Chondrocyte (in vitro differentiated cells): ENCODE data around the gene NRSN2. TPM values are rescaled to one million over a fixed set of nuclear protein-coding genes. Genes with fewer than 3 reads are reported as not detected.
"Not testable (repeated sequence)": the region's sequence is repeated elsewhere in the genome, so short reads cannot be mapped to it uniquely, and the experiment has no call there.

Experiments
- DNase-seq: peaks from one replicate; pipeline ENCODE4 v3.0.0; 2021; ENCODE audit warnings: mixed read lengths, low spot score
- H3K27ac Mint-ChIP-seq: one replicate; pipeline ENCODE4 v1.8.0; 2021; ENCODE audit warnings: mild to moderate bottlenecking, moderate library complexity, mixed read lengths; ENCODE audit not compliant: unreplicated experiment
- H3K27me3 Mint-ChIP-seq: 2 replicates; pipeline ENCODE4 v1.8.0; 2021; ENCODE audit warnings: low read depth, mixed read lengths
- H3K36me3 Mint-ChIP-seq: 2 replicates; pipeline ENCODE4 v1.8.0; 2021; ENCODE audit warnings: low read depth, mixed read lengths
- H3K4me1 Mint-ChIP-seq: 2 replicates; pipeline ENCODE4 v1.8.0; 2021; ENCODE audit warnings: low read depth, mild to moderate bottlenecking, mixed read lengths
- H3K4me3 Mint-ChIP-seq: one replicate; pipeline ENCODE4 v1.8.0; 2021; ENCODE audit warnings: mild to moderate bottlenecking, moderate library complexity, mixed read lengths; ENCODE audit not compliant: unreplicated experiment
- H3K9me3 Mint-ChIP-seq: 2 replicates; pipeline ENCODE4 v1.8.0; 2021; ENCODE audit warnings: low read depth, mixed read lengths
- total RNA-seq: library from RNA; stranded (reverse); gene quantifications from 3 replicates; pipeline ENCODE4 v1.2.1, GENCODE V29; 2021
- TF ChIP-seq, protein P1 (sequence below): fragments of 200-600 bp; sonication (generic); IDR thresholded peaks from 2 replicates; pipeline ENCODE4 v1.5.0; 2021; ENCODE audit warnings: antibody characterized with exemption, mild to moderate bottlenecking, moderate library complexity

NRSN2 gene
- total RNA-seq, 1 donor from 2014 or later = 77.1 TPM

DNA sequence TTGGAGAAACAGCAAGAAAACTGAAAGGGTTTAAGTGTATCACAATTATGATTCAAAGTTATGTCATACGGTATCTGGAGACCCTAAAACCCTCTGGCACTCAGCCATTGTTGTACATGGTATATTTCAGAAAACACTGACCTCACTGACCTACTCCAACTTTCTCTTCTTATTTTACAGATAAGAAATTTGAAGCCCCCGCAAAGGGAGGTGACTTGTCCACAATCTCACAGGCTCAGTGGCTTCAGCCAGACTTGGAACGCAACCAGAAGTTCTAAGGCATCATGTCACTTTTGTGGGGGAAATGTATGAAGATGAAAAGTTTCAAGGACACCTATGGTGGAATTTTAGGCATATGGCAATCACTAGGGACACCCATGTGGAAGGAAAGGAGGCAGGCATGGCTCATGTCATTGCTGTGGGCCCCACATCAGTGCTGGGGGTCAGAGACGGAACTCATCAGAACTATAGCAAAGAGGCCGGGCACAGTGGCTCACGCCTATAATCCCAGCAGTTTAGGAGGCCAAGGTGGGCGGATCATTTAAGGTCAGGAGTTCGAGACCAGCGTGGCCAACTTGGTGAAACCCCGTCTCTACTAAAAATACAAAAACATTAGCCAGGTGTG lies 28.5 kb downstream of the NRSN2 start:
- Mint-ChIP-seq H3K36me3 (no peaks in the 10 kb centered on the region), H3K4me1 (peaks cover 32% of the 10 kb centered on the region), H3K9me3 (no peaks in the 10 kb centered on the region), H3K4me3 (no peak overlapping the region), H3K27ac (peak overlapping the region; percentile 20), H3K27me3 (no peaks in the 10 kb centered on the region)
- DNase-seq = no peak
- TF ChIP-seq, protein P1, sequence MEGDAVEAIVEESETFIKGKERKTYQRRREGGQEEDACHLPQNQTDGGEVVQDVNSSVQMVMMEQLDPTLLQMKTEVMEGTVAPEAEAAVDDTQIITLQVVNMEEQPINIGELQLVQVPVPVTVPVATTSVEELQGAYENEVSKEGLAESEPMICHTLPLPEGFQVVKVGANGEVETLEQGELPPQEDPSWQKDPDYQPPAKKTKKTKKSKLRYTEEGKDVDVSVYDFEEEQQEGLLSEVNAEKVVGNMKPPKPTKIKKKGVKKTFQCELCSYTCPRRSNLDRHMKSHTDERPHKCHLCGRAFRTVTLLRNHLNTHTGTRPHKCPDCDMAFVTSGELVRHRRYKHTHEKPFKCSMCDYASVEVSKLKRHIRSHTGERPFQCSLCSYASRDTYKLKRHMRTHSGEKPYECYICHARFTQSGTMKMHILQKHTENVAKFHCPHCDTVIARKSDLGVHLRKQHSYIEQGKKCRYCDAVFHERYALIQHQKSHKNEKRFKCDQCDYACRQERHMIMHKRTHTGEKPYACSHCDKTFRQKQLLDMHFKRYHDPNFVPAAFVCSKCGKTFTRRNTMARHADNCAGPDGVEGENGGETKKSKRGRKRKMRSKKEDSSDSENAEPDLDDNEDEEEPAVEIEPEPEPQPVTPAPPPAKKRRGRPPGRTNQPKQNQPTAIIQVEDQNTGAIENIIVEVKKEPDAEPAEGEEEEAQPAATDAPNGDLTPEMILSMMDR = no peak

DNA sequence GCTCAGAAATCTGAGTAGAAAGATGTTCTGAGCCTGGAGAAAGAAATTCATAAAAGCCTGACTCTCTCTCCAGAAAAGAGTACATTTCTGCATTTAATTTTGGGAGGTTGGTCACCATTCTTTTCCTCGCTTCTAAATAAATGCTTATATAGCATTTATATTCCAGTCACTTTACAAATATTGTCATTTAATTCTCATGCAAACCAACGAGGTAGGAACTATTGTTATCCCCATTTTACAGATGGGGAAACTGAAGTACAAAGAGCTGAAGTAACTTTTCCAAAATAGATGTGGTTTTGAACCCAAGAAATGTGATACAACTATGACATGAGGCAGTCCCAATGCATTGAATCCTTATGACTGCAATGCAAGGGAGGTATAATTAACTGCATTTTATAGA lies 29.2 kb downstream of the NRSN2 start:
- no peak for DNase-seq

DNA sequence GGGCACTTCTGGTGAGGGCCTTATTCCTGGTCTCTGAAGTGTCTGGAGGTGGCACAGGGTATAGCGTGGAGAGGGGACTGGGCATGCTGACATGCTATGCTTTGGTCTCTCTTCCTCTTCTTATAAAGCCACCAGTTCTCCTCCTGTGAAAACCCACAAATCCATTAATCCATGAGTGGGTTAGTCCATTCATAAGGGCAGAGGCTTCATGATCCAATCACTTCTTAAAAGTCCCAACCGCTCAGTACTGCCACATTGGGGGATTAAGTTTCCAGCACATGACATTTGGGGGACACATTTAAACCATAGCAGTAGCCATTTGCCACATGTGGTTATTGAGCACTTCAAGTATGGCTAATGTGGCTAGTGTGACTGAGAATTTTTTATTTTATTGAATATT lies 29.8 kb downstream of the NRSN2 start:
- DNase-seq = no peak
- H3K9me3 Mint-ChIP-seq = no peaks in the 10 kb centered on the region
- H3K27me3 Mint-ChIP-seq = no peaks in the 10 kb centered on the region
- no peaks in the 10 kb centered on the region for H3K36me3 Mint-ChIP-seq
- no peak overlapping the region for H3K4me3 Mint-ChIP-seq
- peaks cover 20% of the 10 kb centered on the region for H3K4me1 Mint-ChIP-seq
- TF ChIP-seq, protein P1 = no peak
- peak overlapping the region; percentile 38 for H3K27ac Mint-ChIP-seq

More for the DNA sequence above, 29.2 kb downstream of the NRSN2 start:
- Mint-ChIP-seq H3K4me1 (peaks cover 27% of the 10 kb centered on the region), H3K4me3 (no peak overlapping the region), H3K27me3 (no peaks in the 10 kb centered on the region), H3K36me3 (no peaks in the 10 kb centered on the region), H3K27ac (no peak overlapping the region), H3K9me3 (no peaks in the 10 kb centered on the region)
- TF ChIP-seq, protein P1 = no peak

DNA sequence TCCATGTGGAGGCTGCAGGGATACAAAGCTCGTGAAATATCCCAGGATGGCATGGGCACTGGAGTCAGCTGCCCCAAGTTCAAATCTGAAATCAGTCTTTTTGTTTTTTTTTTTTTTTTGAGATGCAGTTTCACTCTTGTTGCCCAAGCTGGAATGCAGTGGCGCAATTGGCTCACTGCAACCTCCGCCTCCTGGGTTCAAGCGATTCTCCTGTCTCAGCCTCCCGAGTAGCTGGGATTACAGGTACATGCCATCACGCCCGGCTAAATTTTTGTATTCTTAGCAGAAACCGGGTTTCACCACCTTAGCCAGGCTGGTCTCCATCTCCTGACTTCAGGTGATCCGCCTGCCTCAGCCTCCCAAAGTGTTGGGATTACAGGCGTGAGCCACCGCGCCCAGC lies 30.7 kb downstream of the NRSN2 start:
- H3K4me3 Mint-ChIP-seq, H3K27me3 Mint-ChIP-seq, H3K36me3 Mint-ChIP-seq, DNase-seq, H3K9me3 Mint-ChIP-seq, H3K27ac Mint-ChIP-seq: not testable (repeated sequence)
- peaks cover 19% of the 10 kb centered on the region for H3K4me1 Mint-ChIP-seq

DNA sequence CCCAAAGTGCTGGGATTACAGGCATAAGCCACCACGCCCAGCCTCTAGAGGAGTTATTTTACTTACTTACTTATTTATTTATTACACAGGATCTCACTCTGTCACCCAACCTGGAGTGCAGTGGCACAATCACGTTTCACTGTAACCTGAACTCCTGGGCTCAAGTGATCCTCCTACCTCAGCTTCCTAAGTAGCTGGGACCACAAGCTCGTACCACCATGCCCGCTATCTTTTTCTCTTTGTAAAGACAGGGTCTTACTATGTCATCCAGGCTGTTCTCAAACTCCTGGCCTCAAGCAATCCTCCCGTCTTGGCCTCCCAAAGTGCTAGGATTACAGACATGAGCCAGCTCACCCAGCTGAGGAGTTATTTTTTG lies 32.0 kb downstream of the NRSN2 start:
- Mint-ChIP-seq H3K9me3 (no peaks in the 10 kb centered on the region), H3K4me3 (no peak overlapping the region), H3K27me3 (no peaks in the 10 kb centered on the region), H3K36me3 (no peaks in the 10 kb centered on the region), H3K27ac (peak overlapping the region; percentile 99), H3K4me1 (peaks cover 20% of the 10 kb centered on the region)
- no peak for DNase-seq
- TF ChIP-seq, protein P1 = no peak
